Muscle layer of duodenum (tissue), 2 donors: Measurements from ENCODE around the gene USP17L17.
"Not testable (repeated sequence)": the region's sequence is repeated elsewhere in the genome, so short reads cannot be mapped to it uniquely, and the experiment has no call there.

Source experiments
- H3K27ac ChIP-seq: one replicate; pipeline ENCODE4 v1.7.0; 2013; ENCODE audit warnings: mild to moderate bottlenecking, low read length
- H3K27me3 ChIP-seq: one replicate; pipeline ENCODE4 v1.7.0; 2013; ENCODE audit warnings: low read depth, mild to moderate bottlenecking, control low read depth, low read length
- H3K36me3 ChIP-seq, 2 donors: one replicate each; pipeline ENCODE4 v1.7.0; 2013; ENCODE audit warnings: low read length in 2 of 2, control low read depth in 1 of 2, mild to moderate bottlenecking in 1 of 2; ENCODE audit not compliant: insufficient read depth in 2 of 2, control insufficient read depth in 1 of 2
- H3K4me1 ChIP-seq, 2 donors: one replicate each; pipeline ENCODE4 v1.7.0; 2013; ENCODE audit warnings: low read length in 2 of 2, mild to moderate bottlenecking in 2 of 2, control low read depth in 1 of 2, moderate library complexity in 1 of 2; ENCODE audit not compliant: insufficient read depth in 2 of 2, control insufficient read depth in 1 of 2
- H3K4me3 ChIP-seq, 2 donors: one replicate each; pipeline ENCODE4 v1.7.0; 2013; ENCODE audit warnings: low read length in 2 of 2, low read depth in 1 of 2, mild to moderate bottlenecking in 1 of 2
- H3K9me3 ChIP-seq, 2 donors: one replicate each; pipeline ENCODE4 v1.7.0; 2013; ENCODE audit warnings: low read length in 2 of 2, control low read depth in 1 of 2, mild to moderate bottlenecking in 1 of 2; ENCODE audit not compliant: control insufficient read depth in 1 of 2
- donor health status: healthy.

USP17L17 gene

DNA sequence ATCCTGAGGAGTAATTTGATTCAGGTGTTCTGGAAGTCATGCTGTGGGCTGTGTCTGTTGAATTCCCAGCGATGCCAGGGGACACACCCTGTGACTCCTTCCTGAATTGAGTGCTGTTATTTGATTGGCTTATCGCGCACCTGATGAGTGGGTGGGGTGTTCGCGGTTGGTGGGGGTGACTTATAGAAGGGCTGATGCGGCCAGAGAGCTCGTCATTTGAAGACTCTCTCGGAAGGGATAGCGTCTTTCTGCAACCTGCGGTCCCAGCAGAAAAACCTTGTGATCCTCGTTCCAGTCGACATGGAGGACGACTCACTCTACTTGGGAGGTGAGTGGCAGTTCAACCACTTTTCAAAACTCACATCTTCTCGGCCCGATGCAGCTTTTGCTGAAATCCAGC is 14.1 kb downstream of the USP17L17 start, which contains the start of gene USP17L20:
USP17L20 (plus strand) TSS at position 301 of the 400 bp plus-strand sequence; CDS start at position 301, 0 bp downstream.
- not testable (repeated sequence) for H3K27me3 ChIP-seq, H3K4me1 ChIP-seq, H3K4me3 ChIP-seq, H3K36me3 ChIP-seq, H3K27ac ChIP-seq, H3K9me3 ChIP-seq

DNA sequence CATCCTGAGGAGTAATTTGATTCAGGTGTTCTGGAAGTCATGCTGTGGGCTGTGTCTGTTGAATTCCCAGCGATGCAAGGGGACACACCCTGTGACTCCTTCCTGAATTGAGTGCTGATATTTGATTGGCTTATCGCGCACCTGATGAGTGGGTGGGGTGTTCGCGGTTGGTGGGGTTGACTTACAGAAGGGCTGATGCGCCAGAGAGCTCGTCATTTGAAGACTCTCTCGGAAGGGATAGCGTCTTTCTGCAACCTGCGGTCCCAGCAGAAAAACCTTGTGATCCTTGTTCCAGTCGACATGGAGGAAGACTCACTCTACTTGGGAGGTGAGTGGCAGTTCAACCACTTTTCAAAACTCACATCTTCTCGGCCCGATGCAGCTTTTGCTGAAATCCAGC is 18.9 kb downstream of the USP17L17 start, which contains the start of gene USP17L21:
USP17L21 (plus strand) TSS at position 301 of the 400 bp plus-strand sequence; CDS start at position 301, 0 bp downstream.
- not testable (repeated sequence) for H3K36me3 ChIP-seq, H3K4me1 ChIP-seq, H3K9me3 ChIP-seq, H3K27me3 ChIP-seq, H3K27ac ChIP-seq, H3K4me3 ChIP-seq

DNA sequence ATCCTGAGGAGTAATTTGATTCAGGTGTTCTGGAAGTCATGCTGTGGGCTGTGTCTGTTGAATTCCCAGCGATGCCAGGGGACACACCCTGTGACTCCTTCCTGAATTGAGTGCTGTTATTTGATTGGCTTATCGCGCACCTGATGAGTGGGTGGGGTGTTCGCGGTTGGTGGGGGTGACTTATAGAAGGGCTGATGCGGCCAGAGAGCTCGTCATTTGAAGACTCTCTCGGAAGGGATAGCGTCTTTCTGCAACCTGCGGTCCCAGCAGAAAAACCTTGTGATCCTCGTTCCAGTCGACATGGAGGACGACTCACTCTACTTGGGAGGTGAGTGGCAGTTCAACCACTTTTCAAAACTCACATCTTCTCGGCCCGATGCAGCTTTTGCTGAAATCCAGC is 23.6 kb downstream of the USP17L17 start, which contains the start of gene USP17L22:
USP17L22 (plus strand) TSS at position 301 of the 400 bp plus-strand sequence; CDS start at position 301, 0 bp downstream.
- not testable (repeated sequence) for H3K27me3 ChIP-seq, H3K4me3 ChIP-seq, H3K27ac ChIP-seq, H3K9me3 ChIP-seq, H3K36me3 ChIP-seq, H3K4me1 ChIP-seq

DNA sequence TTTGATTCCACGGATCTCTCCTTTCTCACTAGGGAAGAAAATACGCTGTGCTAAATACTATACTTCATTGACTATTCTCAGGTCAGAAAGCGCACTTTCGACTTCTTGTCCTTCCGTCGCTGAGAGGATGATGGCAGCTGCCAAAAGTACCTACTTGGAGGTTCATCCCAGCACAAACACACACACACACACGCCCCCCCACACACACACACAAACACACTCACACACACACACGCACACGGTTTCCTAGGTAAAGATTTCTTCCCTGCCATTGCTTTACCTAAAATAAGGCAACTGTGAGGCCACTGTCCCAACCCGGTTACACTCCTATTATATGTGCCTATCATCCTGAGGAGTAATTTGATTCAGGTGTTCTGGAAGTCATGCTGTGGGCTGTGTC is 28.0 kb downstream of the USP17L17 start:
- H3K27me3 ChIP-seq, H3K36me3 ChIP-seq: not testable (repeated sequence)

More for the DNA sequence above, 28.0 kb downstream of the USP17L17 start:
- not testable (repeated sequence) for H3K27ac ChIP-seq, H3K9me3 ChIP-seq, H3K4me1 ChIP-seq, H3K4me3 ChIP-seq
